Measurements from ENCODE around the gene TSSK3.

Gene TSSK3

GRCh38 chr1:32362474-32363313 is at the start of gene TSSK3, which contains the start of gene FAM229A:
Gene TSSK3 (plus strand): TSS chr1:32362539. CDS start chr1:32362702, 163 bp downstream.
Gene FAM229A (minus strand): TSS chr1:32362485. CDS start chr1:32362091, 394 bp downstream.
- no peak for DNase-seq

- DNase-seq, result no peak
Observed at GRCh38 chr1:32316903-32317277, 45.4 kb upstream of the TSSK3 start.

- DNase-seq, result no peak
Observed at GRCh38 chr1:32318127-32318869, 44.0 kb upstream of the TSSK3 start.

GRCh38 chr1:32321712-32322291 is 40.5 kb upstream of the TSSK3 start:
- no peak for DNase-seq

- DNase-seq, result no peak
Observed at GRCh38 chr1:32327204-32327603, 35.1 kb upstream of the TSSK3 start.

GRCh38 chr1:32329931-32330466 is 32.3 kb upstream of the TSSK3 start:
- DNase-seq, result no peak

GRCh38 chr1:32330558-32331151 is 31.7 kb upstream of the TSSK3 start:
- no peak for DNase-seq

- no peak for DNase-seq
Observed at GRCh38 chr1:32331549-32331948, 30.8 kb upstream of the TSSK3 start.

- DNase-seq, result no peak
Observed at GRCh38 chr1:32332290-32333079, 29.9 kb upstream of the TSSK3 start.

- no peak for DNase-seq
Observed at GRCh38 chr1:32333251-32333963, 28.9 kb upstream of the TSSK3 start.

- no peak for DNase-seq
Observed at GRCh38 chr1:32334274-32334861, 28.0 kb upstream of the TSSK3 start.

- DNase-seq, result peak; percentile 24 to 74 (median 40)
Observed at GRCh38 chr1:32334864-32335534, 27.3 kb upstream of the TSSK3 start.

GRCh38 chr1:32335535-32335789 is 26.9 kb upstream of the TSSK3 start:
- DNase-seq, result no peak

- DNase-seq, result peak; percentile 57 to 90 (median 75)
Observed at GRCh38 chr1:32335790-32336590, 26.3 kb upstream of the TSSK3 start, which contains the start of gene MARCKSL1. Gene MARCKSL1 (minus strand): TSS chr1:32336233. CDS start chr1:32336033, 200 bp downstream.

GRCh38 chr1:32336591-32336932 is 25.8 kb upstream of the TSSK3 start:
- no peak for DNase-seq

- DNase-seq, result no peak
Observed at GRCh38 chr1:32336963-32337675, 25.2 kb upstream of the TSSK3 start.

GRCh38 chr1:32337855-32338636 is 24.3 kb upstream of the TSSK3 start:
- no peak for DNase-seq

- DNase-seq, result no peak
Observed at GRCh38 chr1:32338637-32339145, 23.6 kb upstream of the TSSK3 start.
